HG02852 (cell line): ENCODE results near the gene SLF1.

Source experiments
- ATAC-seq: cut with Tn5 transposase; IDR thresholded peaks from one replicate; pipeline ENCODE4 v1.9.1; 2021; ENCODE audit warnings: mild to moderate bottlenecking, moderate library complexity; ENCODE audit not compliant: unreplicated experiment

Gene SLF1

GRCh38 chr5:94660506-94660905 lies 42.0 kb downstream of the SLF1 start:
- ATAC-seq: no peak

- no peak for ATAC-seq
Observed at GRCh38 chr5:94661086-94661485, 42.6 kb downstream of the SLF1 start.

- no peak for ATAC-seq
Observed at GRCh38 chr5:94667937-94668336, 49.5 kb downstream of the SLF1 start.

GRCh38 chr5:94670726-94671125 lies 52.3 kb downstream of the SLF1 start:
- no peak for ATAC-seq

- no peak for ATAC-seq
Observed at GRCh38 chr5:94672746-94673145, 54.3 kb downstream of the SLF1 start.

GRCh38 chr5:94674490-94675382 lies 56.3 kb downstream of the SLF1 start:
- no peak for ATAC-seq

GRCh38 chr5:94675965-94676618 lies 57.6 kb downstream of the SLF1 start:
- no peak for ATAC-seq

- no peak for ATAC-seq
Observed at GRCh38 chr5:94682814-94683520, 64.5 kb downstream of the SLF1 start.

DNA sequence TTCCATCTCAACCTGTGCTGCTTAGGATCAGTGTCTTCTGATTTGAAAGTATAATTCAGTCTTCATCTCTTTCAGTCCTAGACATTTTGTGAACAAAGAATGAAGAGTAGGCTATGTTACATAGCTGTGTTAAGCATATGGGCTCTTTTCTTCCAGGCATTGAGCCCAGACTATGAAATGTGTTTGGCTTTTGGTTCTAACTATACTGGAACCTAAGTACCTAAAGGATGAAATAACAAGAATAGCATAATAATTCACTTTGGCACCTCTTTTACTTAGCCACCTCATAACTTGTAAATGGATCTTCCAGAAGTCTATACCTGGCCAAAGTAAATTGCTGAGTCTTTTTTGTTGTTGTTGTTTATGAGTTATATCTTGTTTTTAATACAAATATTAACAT lies 71.4 kb downstream of the SLF1 start:
- no peak for ATAC-seq

- no peak for ATAC-seq
Observed at GRCh38 chr5:94690778-94691177, 72.3 kb downstream of the SLF1 start.

DNA sequence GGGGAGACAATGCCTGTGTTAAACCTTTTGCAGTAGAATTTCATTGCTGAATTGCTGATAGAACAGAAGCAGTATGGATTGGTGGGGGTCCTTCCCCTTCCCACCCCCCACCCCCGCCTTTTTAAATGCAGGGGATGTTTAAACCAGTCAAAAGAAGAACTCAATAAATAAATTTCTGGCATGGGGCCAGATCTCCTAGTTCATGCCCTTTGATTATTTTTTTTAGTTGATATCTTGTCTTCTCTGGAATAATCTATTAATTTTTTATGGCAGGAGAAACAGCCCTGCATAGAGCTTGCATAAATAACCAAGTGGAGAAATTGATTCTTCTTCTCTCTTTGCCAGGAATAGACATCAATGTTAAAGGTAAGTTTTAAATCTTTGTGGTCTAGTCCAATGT lies 72.8 kb downstream of the SLF1 start:
- ATAC-seq: no peak

- no peak for ATAC-seq
Observed at GRCh38 chr5:94691949-94692348, 73.5 kb downstream of the SLF1 start.

DNA sequence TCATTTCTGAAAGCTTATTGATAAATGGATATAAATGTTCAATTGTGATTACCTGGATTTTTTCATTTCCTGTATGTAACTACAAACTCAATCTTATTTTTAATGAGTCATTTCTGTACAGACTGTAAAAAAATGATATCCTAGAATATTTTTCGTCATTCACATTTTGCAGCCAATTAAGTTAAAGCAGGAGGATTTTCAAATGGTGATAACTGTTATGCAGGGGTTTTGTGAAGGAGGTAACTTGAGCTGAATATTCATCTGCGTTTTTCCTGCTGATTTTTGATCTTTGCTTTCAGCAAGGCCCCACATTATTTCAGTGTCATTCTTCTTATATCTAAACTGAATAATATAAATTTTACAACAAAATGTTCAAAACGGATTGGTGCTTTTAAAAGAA lies 74.1 kb downstream of the SLF1 start:
- no peak for ATAC-seq

DNA sequence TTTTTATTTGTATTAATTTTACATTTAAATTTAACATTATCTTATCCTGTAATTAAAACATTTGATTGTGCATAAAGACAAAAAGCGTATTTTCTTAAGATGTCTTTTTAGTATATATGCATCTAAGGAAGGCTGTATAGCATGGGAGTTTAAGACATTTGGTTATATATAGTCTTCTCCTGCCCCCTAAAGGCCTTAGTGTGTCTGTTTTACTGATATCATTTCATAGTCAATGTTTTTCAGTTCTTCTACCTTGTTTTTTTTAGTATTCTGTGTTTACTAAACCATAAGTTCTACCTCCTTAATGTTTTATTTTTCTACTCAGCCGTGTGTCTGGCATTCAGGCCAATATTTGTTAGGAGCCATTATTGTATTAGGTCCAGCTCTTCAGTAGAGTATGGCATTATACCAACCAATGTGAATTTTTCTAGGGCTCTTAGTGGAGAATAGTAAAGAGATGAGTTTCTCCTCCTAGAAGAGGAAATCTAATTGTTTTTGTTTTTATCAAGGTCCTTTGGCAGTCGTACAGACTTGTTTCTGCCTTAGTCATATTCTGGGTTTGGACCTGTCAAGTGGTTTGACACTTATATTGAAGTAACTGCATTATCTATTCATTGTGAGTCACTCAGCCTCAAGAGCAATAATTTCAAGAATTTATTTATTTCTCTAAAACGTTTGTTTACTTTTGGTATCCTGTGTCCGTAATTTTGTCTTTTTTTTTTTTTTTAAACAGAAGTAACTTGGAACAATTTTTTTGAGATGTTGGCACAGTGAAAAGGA lies 74.8 kb downstream of the SLF1 start:
- peak; percentile 88 for ATAC-seq

GRCh38 chr5:94693845-94694370 lies 75.4 kb downstream of the SLF1 start:
- ATAC-seq: no peak

GRCh38 chr5:94694671-94695070 lies 76.2 kb downstream of the SLF1 start:
- no peak for ATAC-seq

- ATAC-seq: no peak
Observed at GRCh38 chr5:94698197-94698596, 79.7 kb downstream of the SLF1 start.

GRCh38 chr5:94699562-94699961 lies 81.1 kb downstream of the SLF1 start:
- no peak for ATAC-seq

- ATAC-seq: peak; percentile 78
Observed at GRCh38 chr5:94700592-94700991, 82.1 kb downstream of the SLF1 start.

DNA sequence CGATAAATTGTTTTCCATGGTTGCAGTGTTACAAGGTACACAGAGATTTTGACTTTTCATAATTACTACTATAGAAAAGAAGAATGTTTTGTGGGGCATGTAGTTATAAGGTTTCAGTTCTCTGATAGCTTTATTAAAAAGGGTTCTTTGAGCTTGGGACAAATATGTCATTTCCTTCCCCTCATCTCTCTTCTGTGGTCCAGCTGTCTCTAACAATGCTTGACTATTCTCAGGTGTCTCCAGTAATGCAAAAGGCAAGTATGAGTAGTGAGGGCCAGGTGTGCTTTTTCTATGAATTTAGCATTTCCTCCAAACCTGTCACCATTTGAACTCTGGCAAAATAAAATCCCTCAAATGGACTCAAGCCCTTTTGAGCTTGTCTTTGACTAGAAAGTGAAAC lies 84.3 kb downstream of the SLF1 start:
- ATAC-seq: peak; percentile 76

DNA sequence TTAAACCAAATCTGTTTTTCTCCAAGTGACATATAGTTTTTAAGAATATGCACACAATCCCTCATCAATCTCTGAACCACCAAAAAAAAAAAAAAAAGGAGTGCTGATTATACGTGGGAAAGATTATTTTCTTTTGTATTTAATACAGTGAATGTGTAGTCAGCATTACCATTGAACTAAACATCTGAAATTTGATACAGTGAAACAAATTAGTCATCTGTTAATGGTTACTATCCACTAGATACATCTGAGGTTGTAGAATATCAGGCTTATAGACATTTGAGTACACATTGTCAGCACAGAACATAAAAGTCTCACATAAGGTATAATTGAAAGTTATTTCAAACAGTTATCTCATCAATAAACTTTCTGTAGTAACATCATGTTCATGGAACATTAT lies 87.0 kb downstream of the SLF1 start:
- no peak for ATAC-seq
